HG03565 (cell line): ENCODE results near the gene CCR5AS.

Experiments used
- ATAC-seq: cut with Tn5 transposase; IDR thresholded peaks from one replicate; pipeline ENCODE4 v1.9.1; 2021; ENCODE audit warnings: mild to moderate bottlenecking, moderate library complexity; ENCODE audit not compliant: unreplicated experiment

CCR5AS gene

GRCh38 chr3:46383211-46383950 is 23.5 kb downstream of the CCR5AS start:
- ATAC-seq, result no peak

GRCh38 chr3:46381625-46382024 is 25.2 kb downstream of the CCR5AS start:
- no peak for ATAC-seq

GRCh38 chr3:46380471-46381221 is 26.2 kb downstream of the CCR5AS start:
- no peak for ATAC-seq

- no peak for ATAC-seq
These were observed 28.4 kb downstream of the CCR5AS start for GRCh38 chr3:46378426-46378942.

- ATAC-seq, result no peak
These were observed 31.1 kb downstream of the CCR5AS start for GRCh38 chr3:46375814-46376213.

- ATAC-seq, result no peak
These were observed 31.6 kb downstream of the CCR5AS start for GRCh38 chr3:46375218-46375617.

GRCh38 chr3:46374755-46375154 is 32.1 kb downstream of the CCR5AS start:
- ATAC-seq, result no peak

- ATAC-seq, result no peak
These were observed 34.1 kb downstream of the CCR5AS start for GRCh38 chr3:46372492-46373359.

GRCh38 chr3:46371519-46372340 is 35.1 kb downstream of the CCR5AS start:
- ATAC-seq, result no peak

GRCh38 chr3:46370839-46371518 is 35.9 kb downstream of the CCR5AS start, which contains the start of gene CCR5:
TSS of gene CCR5 (plus strand) at chr3:46370946. CDS start at chr3:46372903, 1,957 bp downstream.
- no peak for ATAC-seq

- peak; percentile 66 for ATAC-seq
These were observed 37.2 kb downstream of the CCR5AS start for GRCh38 chr3:46369675-46370132.

GRCh38 chr3:46369151-46369550 is 37.7 kb downstream of the CCR5AS start:
- no peak for ATAC-seq

GRCh38 chr3:46368569-46368968 is 38.3 kb downstream of the CCR5AS start:
- ATAC-seq, result peak; percentile 46

- ATAC-seq, result no peak
These were observed 39.1 kb downstream of the CCR5AS start for GRCh38 chr3:46367811-46368210.

- ATAC-seq, result no peak
These were observed 40.9 kb downstream of the CCR5AS start for GRCh38 chr3:46365737-46366524.

- no peak for ATAC-seq
These were observed 41.8 kb downstream of the CCR5AS start for GRCh38 chr3:46365041-46365440.

GRCh38 chr3:46361408-46362283 is 45.2 kb downstream of the CCR5AS start:
- no peak for ATAC-seq

- ATAC-seq, result no peak
These were observed 46.0 kb downstream of the CCR5AS start for GRCh38 chr3:46360907-46361306.
